K562 (cell line): ENCODE data around the gene HOXC10.

Experiments used
- CHCHD3 ChIP-seq: fragments of 250-450 bp; sonication (Bioruptor Pico); IDR thresholded peaks from 2 replicates; pipeline ENCODE4 v2.1.2; 2022; ENCODE audit warnings: mild to moderate bottlenecking
- EZH2 ChIP-seq: IDR thresholded peaks from 2 replicates; pipeline ENCODE4 v1.6.1; 2012; ENCODE audit warnings: low read depth, mild to moderate bottlenecking, inconsistent platforms, low read length, borderline replicate concordance
- FOXK1 ChIP-seq: sonication (generic); formaldehyde crosslinking; IDR thresholded peaks from 2 replicates; pipeline ENCODE4 v1.8.0; 2022; ENCODE audit warnings: missing genetic modification reagents, mild to moderate bottlenecking, borderline replicate concordance
- NFIC ChIP-seq: fragments of 450-650 bp; IDR thresholded peaks from 2 replicates; pipeline ENCODE4 v1.6.1; 2017; ENCODE audit warnings: mild to moderate bottlenecking, inconsistent platforms
- NFIX ChIP-seq: fragments of 250-450 bp; sonication (Bioruptor Pico); IDR thresholded peaks from 2 replicates; pipeline ENCODE4 v1.4.0; 2020; ENCODE audit warnings: low read depth, mild to moderate bottlenecking, moderate library complexity
- POLR2A ChIP-seq: fragments of 450-650 bp; conservative IDR thresholded peaks from 2 replicates; pipeline ENCODE4 v1.6.1; 2016
- RAD21 ChIP-seq, 2 experiments: fragments of 250-450 bp in 1 of 2; fragments of 450-650 bp in 1 of 2; sonication (Bioruptor Pico) in 1 of 2; formaldehyde crosslinking in 1 of 2; IDR thresholded peaks in 1 of 2; conservative IDR thresholded peaks in 1 of 2; 2 replicates each; pipeline versions ENCODE4 v1.4.0 to v1.8.0; 2020 to 2022; ENCODE audit warnings: mild to moderate bottlenecking in 2 of 2, moderate library complexity in 1 of 2
- RNF2 ChIP-seq: sonication (generic); IDR thresholded peaks from 2 replicates; pipeline ENCODE4 v1.6.1; 2016
- SAFB2 ChIP-seq: fragments of 200-400 bp; formaldehyde crosslinking; IDR thresholded peaks from 2 replicates; pipeline ENCODE4 v1.6.1; 2018; ENCODE audit warnings: borderline replicate concordance, low read length, low read depth, moderate library complexity; ENCODE audit not compliant: severe bottlenecking
- TAF1 ChIP-seq: IDR thresholded peaks from 2 replicates; pipeline ENCODE4 v1.6.1; 2011; ENCODE audit warnings: mild to moderate bottlenecking, low read length, moderate library complexity; ENCODE audit not compliant: insufficient read depth, control insufficient read depth, severe bottlenecking; ENCODE audit errors: extremely low read depth
- ZFP30 ChIP-seq: fragments of 250-450 bp; sonication (Bioruptor Pico); IDR thresholded peaks from 2 replicates; pipeline ENCODE4 v1.8.0; 2022; ENCODE audit warnings: moderate library complexity, mild to moderate bottlenecking, inconsistent platforms, borderline replicate concordance
- ZNF253 ChIP-seq: fragments of 250-450 bp; sonication (Bioruptor Pico); conservative IDR thresholded peaks from 2 replicates; pipeline ENCODE4 v1.6.1; 2021; ENCODE audit warnings: mild to moderate bottlenecking
- ZNF778 ChIP-seq: fragments of 450-650 bp; formaldehyde crosslinking; IDR thresholded peaks from 2 replicates; pipeline ENCODE4 v1.4.0; 2020; ENCODE audit warnings: mild to moderate bottlenecking, moderate library complexity
- TF ChIP-seq, protein P1 (sequence below), 3 experiments: IDR thresholded peaks in 2 of 3; conservative IDR thresholded peaks in 1 of 3; 2 replicates each; pipeline ENCODE4 v1.5.1; 2011 to 2012; ENCODE audit warnings: low read length in 3 of 3, mild to moderate bottlenecking in 3 of 3, control low read depth in 2 of 3, improper control_type of control experiment in 1 of 3, inconsistent platforms in 1 of 3, low read depth in 1 of 3, mixed read lengths in 1 of 3, moderate library complexity in 1 of 3; ENCODE audit not compliant: insufficient read depth in 2 of 3

DNA sequence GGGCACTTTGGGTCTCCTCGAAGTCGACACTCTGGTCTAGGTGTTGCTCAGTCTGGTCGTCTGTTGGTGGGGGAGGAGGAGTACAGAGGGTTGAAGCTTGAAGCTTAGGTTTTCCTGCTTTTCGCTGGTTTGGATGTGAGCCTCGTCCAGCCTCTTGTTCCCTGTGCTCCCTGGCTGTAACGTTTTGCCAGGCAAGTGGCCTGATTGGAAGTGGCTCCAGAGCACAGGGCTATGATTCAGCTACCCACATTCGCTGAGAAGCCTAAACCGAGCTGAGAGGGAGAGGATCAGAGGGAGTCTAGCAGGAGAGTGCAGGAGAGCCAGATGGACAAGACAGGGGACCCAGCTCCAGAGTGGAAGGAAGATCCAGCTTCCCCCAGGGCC, 6.1 kb downstream of the HOXC10 start:
- no peak for TF ChIP-seq FOXK1 (CRISPR knock-in tag)
- TF ChIP-seq RNF2, result no peak
- TF ChIP-seq RAD21 (CRISPR knock-in tag; conservative IDR thresholded peaks at IDR 0.05 in 1 of 2, IDR thresholded peaks at IDR 0.05 in 1 of 2), result no peak
- TF ChIP-seq, protein P1, sequence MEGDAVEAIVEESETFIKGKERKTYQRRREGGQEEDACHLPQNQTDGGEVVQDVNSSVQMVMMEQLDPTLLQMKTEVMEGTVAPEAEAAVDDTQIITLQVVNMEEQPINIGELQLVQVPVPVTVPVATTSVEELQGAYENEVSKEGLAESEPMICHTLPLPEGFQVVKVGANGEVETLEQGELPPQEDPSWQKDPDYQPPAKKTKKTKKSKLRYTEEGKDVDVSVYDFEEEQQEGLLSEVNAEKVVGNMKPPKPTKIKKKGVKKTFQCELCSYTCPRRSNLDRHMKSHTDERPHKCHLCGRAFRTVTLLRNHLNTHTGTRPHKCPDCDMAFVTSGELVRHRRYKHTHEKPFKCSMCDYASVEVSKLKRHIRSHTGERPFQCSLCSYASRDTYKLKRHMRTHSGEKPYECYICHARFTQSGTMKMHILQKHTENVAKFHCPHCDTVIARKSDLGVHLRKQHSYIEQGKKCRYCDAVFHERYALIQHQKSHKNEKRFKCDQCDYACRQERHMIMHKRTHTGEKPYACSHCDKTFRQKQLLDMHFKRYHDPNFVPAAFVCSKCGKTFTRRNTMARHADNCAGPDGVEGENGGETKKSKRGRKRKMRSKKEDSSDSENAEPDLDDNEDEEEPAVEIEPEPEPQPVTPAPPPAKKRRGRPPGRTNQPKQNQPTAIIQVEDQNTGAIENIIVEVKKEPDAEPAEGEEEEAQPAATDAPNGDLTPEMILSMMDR (IDR thresholded peaks at IDR 0.05 in 2 of 3, conservative IDR thresholded peaks at IDR 0.05 in 1 of 3; ENCODE audit: insufficient read depth in 2 of 3, low read depth in 1 of 3, low read length in 3 of 3), result no peak
- no peak for TF ChIP-seq TAF1
- no peak for TF ChIP-seq ZNF253 (CRISPR knock-in tag)
- TF ChIP-seq POLR2A, result no peak
- TF ChIP-seq SAFB2, result no peak
- no peak for TF ChIP-seq ZNF778
- no peak for TF ChIP-seq NFIX (CRISPR knock-in tag)
- TF ChIP-seq CHCHD3, result no peak
- no peak for TF ChIP-seq NFIC
- TF ChIP-seq EZH2, result no peak
- TF ChIP-seq ZFP30 (CRISPR knock-in tag), result no peak
